ENCODE results near the gene SLC9A3.

SLC9A3 gene

GRCh38 chr5:524234-524972, at the start of gene SLC9A3:
TSS of gene SLC9A3 (minus strand) at chr5:524449.
- in situ Hi-C loops (cut with MboI; ENCODE audit: low pct_unique_long_range_greater_than_20kb, low sequenced_read_pairs, unreplicated experiment), result no loop called here
- DNase-seq (ENCODE audit: low spot score), result no peak
- TF ChIP-seq CTCF (IDR thresholded peaks at IDR 0.05; ENCODE audit: extremely low read depth, insufficient read depth, missing control alignments), result no peak

GRCh38 chr5:573976-574375, 49.7 kb upstream of the SLC9A3 start:
- no peak for TF ChIP-seq CTCF (IDR thresholded peaks at IDR 0.05; ENCODE audit: extremely low read depth, insufficient read depth, missing control alignments)
- DNase-seq (ENCODE audit: low spot score), result no peak
- in situ Hi-C loops (cut with MboI; ENCODE audit: low pct_unique_long_range_greater_than_20kb, low sequenced_read_pairs, unreplicated experiment), result no loop called here

- in situ Hi-C loops (cut with MboI; ENCODE audit: low pct_unique_long_range_greater_than_20kb, low sequenced_read_pairs, unreplicated experiment), result no loop called here
- no peak for TF ChIP-seq CTCF (IDR thresholded peaks at IDR 0.05; ENCODE audit: extremely low read depth, insufficient read depth, missing control alignments)
Observed at GRCh38 chr5:573206-573605, 49.0 kb upstream of the SLC9A3 start.

GRCh38 chr5:572398-573019, 48.3 kb upstream of the SLC9A3 start:
- no peak for TF ChIP-seq CTCF (IDR thresholded peaks at IDR 0.05; ENCODE audit: extremely low read depth, insufficient read depth, missing control alignments)
- DNase-seq (ENCODE audit: low spot score), result no peak
- in situ Hi-C loops (cut with MboI; ENCODE audit: low pct_unique_long_range_greater_than_20kb, low sequenced_read_pairs, unreplicated experiment), result no loop called here

More at GRCh38 chr5:573206-573605, 49.0 kb upstream of the SLC9A3 start:
- no peak for DNase-seq (ENCODE audit: low spot score)

- TF ChIP-seq CTCF (IDR thresholded peaks at IDR 0.05; ENCODE audit: extremely low read depth, insufficient read depth, missing control alignments), result no peak
- DNase-seq (ENCODE audit: low spot score), result no peak
- in situ Hi-C loops (cut with MboI; ENCODE audit: low pct_unique_long_range_greater_than_20kb, low sequenced_read_pairs, unreplicated experiment), result no loop called here
Observed at GRCh38 chr5:571791-572190, 47.5 kb upstream of the SLC9A3 start.

GRCh38 chr5:570886-571285, 46.6 kb upstream of the SLC9A3 start:
- in situ Hi-C loops (cut with MboI; ENCODE audit: low pct_unique_long_range_greater_than_20kb, low sequenced_read_pairs, unreplicated experiment), result no loop called here
- no peak for DNase-seq (ENCODE audit: low spot score)
- TF ChIP-seq CTCF (IDR thresholded peaks at IDR 0.05; ENCODE audit: extremely low read depth, insufficient read depth, missing control alignments), result no peak

Measured in GM13977 (cell line).